Choroid plexus epithelial cell (primary cell): ENCODE results near the gene DNASE1L2.
A peak's percentile ranks its signal among the peaks of the same experiment; 100 is the strongest.

ENCODE experiments used
- DNase-seq: peaks from one replicate; pipeline ENCODE4 v3.0.0-alpha.2; 2010; ENCODE audit warnings: low read depth
- H3K4me3 ChIP-seq: 2 replicates; pipeline ENCODE4 v1.5.1; 2011; ENCODE audit warnings: low read depth, mild to moderate bottlenecking, control low read depth, low read length, moderate library complexity
- TF ChIP-seq, protein P1 (sequence below): conservative IDR thresholded peaks from 2 replicates; pipeline ENCODE4 v1.5.1; 2011; ENCODE audit warnings: low read depth, mild to moderate bottlenecking, control low read depth, inconsistent platforms, low read length, moderate library complexity

DNASE1L2 gene

DNA sequence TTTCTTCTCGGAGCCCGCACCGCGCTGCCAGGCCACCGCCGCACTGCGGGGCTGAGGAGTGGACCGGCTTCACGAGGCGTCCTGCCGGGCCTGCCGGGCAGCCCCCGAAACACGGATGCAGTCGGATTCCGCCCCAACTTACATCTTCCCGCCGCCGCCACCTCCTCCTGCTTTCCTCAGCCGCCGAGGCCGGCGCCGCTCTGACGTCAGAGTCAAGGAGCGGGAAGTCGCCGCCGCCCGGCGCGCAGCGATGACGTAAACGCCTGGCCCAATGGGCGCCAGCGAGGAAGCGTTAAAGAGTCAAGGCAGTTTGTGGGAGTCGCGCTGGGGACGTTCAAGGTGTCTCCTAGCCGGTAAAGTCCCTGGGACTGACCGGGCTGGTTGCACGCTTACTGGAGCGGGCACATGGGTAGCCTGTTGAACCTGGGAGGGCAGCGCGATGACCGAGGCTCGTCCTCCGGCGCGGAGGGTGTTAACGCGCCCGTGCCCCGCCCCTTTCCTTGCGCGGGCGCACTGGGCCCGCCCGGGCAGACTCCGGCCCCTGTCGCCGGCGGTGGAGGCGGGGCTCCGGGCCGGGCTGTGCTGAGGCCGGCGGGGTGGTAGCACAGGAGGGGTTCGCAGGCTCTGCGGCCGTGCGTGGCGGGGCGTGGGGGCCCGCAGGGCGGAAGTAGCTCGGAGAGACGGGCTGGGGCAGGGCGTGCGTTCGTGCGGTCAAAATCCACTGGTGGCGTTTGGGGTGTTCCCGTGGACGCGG is 31.8 kb downstream of the DNASE1L2 start, which contains the start of gene RNPS1:
Gene RNPS1 (minus strand): TSS at position 214 of the 754 bp plus-strand sequence. CDS start 3,483 bp downstream, outside the sequence.
- TF ChIP-seq, protein P1, sequence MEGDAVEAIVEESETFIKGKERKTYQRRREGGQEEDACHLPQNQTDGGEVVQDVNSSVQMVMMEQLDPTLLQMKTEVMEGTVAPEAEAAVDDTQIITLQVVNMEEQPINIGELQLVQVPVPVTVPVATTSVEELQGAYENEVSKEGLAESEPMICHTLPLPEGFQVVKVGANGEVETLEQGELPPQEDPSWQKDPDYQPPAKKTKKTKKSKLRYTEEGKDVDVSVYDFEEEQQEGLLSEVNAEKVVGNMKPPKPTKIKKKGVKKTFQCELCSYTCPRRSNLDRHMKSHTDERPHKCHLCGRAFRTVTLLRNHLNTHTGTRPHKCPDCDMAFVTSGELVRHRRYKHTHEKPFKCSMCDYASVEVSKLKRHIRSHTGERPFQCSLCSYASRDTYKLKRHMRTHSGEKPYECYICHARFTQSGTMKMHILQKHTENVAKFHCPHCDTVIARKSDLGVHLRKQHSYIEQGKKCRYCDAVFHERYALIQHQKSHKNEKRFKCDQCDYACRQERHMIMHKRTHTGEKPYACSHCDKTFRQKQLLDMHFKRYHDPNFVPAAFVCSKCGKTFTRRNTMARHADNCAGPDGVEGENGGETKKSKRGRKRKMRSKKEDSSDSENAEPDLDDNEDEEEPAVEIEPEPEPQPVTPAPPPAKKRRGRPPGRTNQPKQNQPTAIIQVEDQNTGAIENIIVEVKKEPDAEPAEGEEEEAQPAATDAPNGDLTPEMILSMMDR = no peak
- peak within 1 kb of the TSS; percentile 94 for H3K4me3 ChIP-seq
- peak; percentile 95 for DNase-seq

DNA sequence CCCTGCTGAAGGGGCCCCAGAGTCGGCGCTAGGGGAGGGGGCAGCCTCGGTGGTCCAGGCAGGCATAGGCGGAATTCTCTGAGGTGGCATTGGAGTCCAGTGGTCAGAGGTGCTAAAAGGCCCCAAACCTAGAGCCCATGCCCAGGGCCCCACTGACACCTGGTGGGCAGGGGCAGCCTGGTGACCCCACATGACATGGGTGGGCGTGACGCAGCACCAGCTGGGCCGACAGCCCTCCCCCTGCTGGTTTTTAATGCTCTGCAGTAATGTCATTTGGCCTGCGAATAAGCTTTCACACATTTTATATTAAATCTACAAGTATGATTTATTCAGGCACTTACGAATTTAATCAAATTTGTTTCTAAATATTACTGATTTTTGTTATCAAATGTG is 33.8 kb downstream of the DNASE1L2 start:
- no peak overlapping the region for H3K4me3 ChIP-seq
- DNase-seq = no peak
- TF ChIP-seq, protein P1 = no peak

DNA sequence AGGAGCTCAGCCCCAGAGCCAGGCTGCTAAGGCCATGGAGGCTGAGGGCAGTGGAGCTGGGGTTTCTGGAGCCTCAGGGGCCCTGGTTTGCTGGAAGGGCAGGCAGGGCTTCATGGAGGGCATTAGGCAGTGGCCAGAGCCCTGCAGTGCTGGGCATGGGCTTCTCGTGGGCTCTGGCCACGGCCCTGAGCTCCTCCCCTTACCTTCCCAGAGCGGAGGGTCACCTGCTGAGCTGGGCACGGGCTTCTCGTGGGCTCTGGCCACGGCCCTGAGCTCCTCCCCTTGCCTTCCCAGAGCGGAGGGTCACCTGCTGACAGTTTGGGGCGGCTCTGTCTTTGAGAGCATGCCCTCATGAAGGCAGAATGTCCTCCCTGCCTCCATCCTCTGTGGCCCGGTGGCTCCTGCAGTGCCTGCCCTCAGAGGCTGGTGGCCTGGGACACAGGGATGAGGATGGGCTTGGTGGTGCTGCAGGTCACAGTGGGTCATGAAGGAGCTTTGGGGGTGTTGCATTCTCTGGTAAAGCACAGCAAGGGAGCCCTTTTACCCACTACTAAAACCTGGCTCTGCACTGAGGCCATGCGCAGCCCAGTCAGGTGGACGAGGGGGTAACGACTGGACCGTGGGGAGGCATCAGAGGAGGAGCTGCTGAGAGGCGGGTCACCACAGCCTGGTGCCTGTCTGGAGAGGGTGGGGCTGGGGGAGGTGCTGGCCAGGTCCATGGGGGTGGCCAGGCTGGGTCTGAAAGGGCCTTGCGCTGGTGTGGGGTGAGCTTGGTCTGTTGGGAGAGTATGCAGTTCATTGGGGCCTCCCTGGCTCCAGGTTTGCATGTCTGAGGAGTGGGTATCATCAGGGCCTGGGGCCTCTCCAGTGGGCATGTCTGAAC is 34.6 kb downstream of the DNASE1L2 start:
- DNase-seq = no peak
- no peak overlapping the region for H3K4me3 ChIP-seq
- TF ChIP-seq, protein P1 = no peak

DNA sequence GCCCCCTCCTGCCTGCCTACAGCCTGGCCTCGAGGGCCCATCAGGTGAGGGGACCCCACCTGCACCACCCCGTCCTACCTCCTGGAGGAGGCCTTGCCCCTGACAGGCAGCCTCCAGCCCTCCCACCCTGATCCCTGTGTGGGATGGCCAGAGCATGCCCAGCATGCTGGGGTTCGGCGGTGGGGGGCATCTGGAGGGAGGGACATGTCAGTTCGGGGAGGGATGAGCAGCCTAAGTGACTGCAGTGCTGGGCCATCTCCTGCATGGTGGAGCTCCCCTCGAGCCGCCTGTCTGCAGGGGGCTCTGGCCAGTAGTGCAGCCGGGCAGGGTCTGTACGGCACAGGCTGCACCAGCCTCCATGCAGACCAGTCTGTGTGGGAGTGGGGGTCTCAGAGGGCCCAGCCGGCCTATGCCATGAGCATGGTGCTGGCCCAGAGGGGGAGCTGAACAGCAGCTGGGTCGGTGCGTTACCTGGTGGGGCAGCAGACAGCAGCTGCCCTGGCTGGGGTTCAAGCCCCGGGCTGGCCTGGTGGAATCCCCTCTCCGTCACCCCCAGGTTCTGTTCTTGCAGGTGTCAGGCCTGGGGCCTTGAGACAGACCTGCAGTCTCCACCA is 35.7 kb downstream of the DNASE1L2 start:
- DNase-seq = no peak
- TF ChIP-seq, protein P1 = no peak
- no peak overlapping the region for H3K4me3 ChIP-seq

DNA sequence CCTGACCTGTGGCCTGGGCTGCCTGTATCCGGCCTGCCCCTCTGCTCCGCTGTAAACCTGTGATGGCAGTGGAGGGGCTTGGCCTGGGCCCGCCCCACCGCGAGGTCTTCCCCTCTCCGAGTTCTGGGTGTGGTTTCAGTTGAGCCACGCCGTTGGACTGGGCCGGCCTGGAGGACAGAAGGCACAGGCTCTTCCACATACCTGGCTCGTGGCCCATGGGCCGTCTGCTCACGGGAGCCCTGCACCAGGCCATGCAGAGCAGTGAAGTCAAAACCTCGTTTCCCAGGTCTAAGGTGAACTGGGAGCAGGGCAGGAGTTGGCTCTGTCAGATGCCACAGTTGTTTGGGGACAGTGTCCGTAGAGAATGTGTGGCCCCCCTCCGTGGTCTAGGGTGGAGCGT is 37.2 kb downstream of the DNASE1L2 start:
- TF ChIP-seq, protein P1 = no peak
- no peak overlapping the region for H3K4me3 ChIP-seq
- DNase-seq = no peak

DNA sequence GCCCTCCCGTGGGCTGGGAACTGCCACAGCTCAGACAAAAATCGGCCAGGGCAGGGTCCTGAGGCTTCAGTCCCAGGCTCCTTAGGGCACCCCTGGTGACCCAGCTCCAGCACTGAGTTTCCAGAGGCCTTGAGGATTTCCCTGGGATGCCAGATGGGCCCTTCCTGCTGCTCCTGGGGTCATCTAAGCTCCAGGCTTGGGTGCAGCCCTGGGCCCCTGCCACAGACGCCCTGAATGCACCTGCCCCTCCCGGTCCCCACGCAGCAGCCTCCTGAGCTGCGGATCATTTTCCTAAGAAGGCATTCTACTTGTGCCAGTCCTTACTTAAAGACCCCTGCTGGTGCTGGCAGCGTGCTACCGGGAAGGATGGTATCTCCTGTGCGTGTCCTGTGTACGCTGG is 37.7 kb downstream of the DNASE1L2 start:
- TF ChIP-seq, protein P1 = no peak
- DNase-seq = no peak
- no peak overlapping the region for H3K4me3 ChIP-seq
